ENCODE measurements around the gene TAS2R46.

Gene TAS2R46

DNA sequence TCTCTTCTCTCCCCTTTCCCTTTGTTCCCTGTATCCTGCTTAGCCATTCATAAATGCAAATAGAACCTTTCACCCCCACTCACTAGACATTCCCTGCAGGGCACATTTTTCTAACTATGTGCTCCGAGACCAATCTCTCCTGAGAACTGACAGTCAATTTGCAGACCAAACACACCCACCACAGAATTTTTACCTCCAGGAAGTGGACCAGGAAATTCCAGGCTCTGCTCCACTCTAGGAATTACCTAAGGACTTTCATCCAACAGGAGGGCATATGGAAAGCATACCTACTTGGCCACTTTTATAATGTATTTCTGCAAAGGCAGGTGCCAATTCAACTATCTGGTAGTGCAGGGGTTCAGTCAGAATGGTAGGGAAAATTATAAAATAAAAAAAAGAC, 8.9 kb upstream of the TAS2R46 start:
- no peak overlapping the region for H3K27ac ChIP-seq (ENCODE audit: low read depth, low read length, poor library complexity, severe bottlenecking)
- H3K4me2 ChIP-seq (ENCODE audit: low read length): no peak overlapping the region
- H3F3A ChIP-seq (ENCODE audit: insufficient read depth, low read length): no peaks in the 10 kb centered on the region
- no peaks in the 10 kb centered on the region for H3K9me3 ChIP-seq (ENCODE audit: low read length)
- H3K9ac ChIP-seq (ENCODE audit: low read length): no peak overlapping the region
- no peaks in the 10 kb centered on the region for H4K20me1 ChIP-seq (ENCODE audit: insufficient read depth, low read length)
- TF ChIP-seq EZH2 (IDR thresholded peaks at IDR 0.05; ENCODE audit: borderline replicate concordance, low read length): no peak
- TF ChIP-seq, protein P1, sequence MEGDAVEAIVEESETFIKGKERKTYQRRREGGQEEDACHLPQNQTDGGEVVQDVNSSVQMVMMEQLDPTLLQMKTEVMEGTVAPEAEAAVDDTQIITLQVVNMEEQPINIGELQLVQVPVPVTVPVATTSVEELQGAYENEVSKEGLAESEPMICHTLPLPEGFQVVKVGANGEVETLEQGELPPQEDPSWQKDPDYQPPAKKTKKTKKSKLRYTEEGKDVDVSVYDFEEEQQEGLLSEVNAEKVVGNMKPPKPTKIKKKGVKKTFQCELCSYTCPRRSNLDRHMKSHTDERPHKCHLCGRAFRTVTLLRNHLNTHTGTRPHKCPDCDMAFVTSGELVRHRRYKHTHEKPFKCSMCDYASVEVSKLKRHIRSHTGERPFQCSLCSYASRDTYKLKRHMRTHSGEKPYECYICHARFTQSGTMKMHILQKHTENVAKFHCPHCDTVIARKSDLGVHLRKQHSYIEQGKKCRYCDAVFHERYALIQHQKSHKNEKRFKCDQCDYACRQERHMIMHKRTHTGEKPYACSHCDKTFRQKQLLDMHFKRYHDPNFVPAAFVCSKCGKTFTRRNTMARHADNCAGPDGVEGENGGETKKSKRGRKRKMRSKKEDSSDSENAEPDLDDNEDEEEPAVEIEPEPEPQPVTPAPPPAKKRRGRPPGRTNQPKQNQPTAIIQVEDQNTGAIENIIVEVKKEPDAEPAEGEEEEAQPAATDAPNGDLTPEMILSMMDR (IDR thresholded peaks at IDR 0.05; ENCODE audit: low read length): no peak
- no peaks in the 10 kb centered on the region for H3K4me1 ChIP-seq (ENCODE audit: insufficient read depth, low read length, severe bottlenecking)
- no peaks in the 10 kb centered on the region for H3K27me3 ChIP-seq (ENCODE audit: insufficient read depth, low read length)
- H3K4me3 ChIP-seq (ENCODE audit: low read depth, low read length, poor library complexity, severe bottlenecking): no peak overlapping the region
- H2AFZ ChIP-seq (ENCODE audit: low read length): no peak overlapping the region
- H3K79me2 ChIP-seq (ENCODE audit: insufficient read depth, low read length): no peaks in the 10 kb centered on the region
- no peaks in the 10 kb centered on the region for H3K9me2 ChIP-seq (ENCODE audit: low read depth, low read length)
- H3K36me3 ChIP-seq (ENCODE audit: insufficient read depth, low read length): no peaks in the 10 kb centered on the region

DNA sequence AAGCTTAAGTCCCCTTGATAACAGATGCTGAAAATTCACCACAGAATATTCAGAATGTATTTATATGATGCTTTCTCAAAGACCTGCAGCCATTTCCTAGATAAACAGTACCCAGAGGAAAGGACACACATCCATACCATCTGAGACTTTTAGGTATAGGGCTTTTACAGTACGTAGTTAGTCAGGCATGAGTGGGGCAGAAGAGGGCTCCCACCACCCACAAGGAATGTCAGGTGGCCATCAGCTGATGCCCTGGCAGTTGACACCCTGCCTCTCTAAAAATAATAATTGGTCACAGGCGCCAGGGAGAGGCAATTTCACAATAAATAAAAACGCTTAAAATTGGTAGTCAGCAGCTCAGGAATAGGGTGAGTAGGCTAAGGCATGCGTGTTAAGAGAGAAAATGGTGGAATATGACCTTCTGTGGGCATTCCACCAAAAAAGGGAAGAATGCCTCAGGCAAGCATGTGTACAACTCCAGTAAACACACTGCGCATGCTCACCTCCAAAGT, 7.8 kb upstream of the TAS2R46 start:
- H4K20me1 ChIP-seq (ENCODE audit: insufficient read depth, low read length): no peaks in the 10 kb centered on the region
- H3K36me3 ChIP-seq (ENCODE audit: insufficient read depth, low read length): no peaks in the 10 kb centered on the region
- H3K9me2 ChIP-seq (ENCODE audit: low read depth, low read length): no peaks in the 10 kb centered on the region
- TF ChIP-seq, protein P1 (IDR thresholded peaks at IDR 0.05; ENCODE audit: low read length): no peak
- no peak for TF ChIP-seq EZH2 (IDR thresholded peaks at IDR 0.05; ENCODE audit: borderline replicate concordance, low read length)
- no peaks in the 10 kb centered on the region for H3K79me2 ChIP-seq (ENCODE audit: insufficient read depth, low read length)
- no peak overlapping the region for H2AFZ ChIP-seq (ENCODE audit: low read length)
- H3K4me3 ChIP-seq (ENCODE audit: low read depth, low read length, poor library complexity, severe bottlenecking): no peak overlapping the region
- no peaks in the 10 kb centered on the region for H3K4me1 ChIP-seq (ENCODE audit: insufficient read depth, low read length, severe bottlenecking)
- H3K27me3 ChIP-seq (ENCODE audit: insufficient read depth, low read length): no peaks in the 10 kb centered on the region
- H3K27ac ChIP-seq (ENCODE audit: low read depth, low read length, poor library complexity, severe bottlenecking): no peak overlapping the region
- no peaks in the 10 kb centered on the region for H3K9me3 ChIP-seq (ENCODE audit: low read length)
- no peak overlapping the region for H3K9ac ChIP-seq (ENCODE audit: low read length)
- no peaks in the 10 kb centered on the region for H3F3A ChIP-seq (ENCODE audit: insufficient read depth, low read length)
- H3K4me2 ChIP-seq (ENCODE audit: low read length): no peak overlapping the region

DNA sequence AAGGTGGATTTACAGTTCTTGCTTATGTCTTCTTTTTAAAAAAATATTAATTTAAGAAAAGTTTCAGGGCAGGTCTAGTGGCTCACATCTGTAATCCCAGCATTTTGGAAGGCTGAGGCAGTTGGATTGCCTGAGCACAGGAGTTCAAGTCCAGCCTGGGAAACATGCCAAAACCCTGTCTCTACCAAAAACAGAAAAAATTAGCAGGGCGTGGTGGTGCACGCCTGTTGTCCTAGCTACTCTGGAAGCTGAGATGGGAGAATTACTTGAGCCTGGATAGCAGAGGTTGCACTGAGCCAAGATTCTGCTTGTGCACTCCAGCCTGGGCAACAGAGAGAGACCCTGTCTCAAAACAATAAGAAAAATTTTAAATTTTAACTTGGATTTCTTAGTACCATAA, 5.4 kb upstream of the TAS2R46 start:
- no peaks in the 10 kb centered on the region for H3K27me3 ChIP-seq (ENCODE audit: insufficient read depth, low read length)
- H3K4me1 ChIP-seq (ENCODE audit: insufficient read depth, low read length, severe bottlenecking): no peaks in the 10 kb centered on the region
- no peaks in the 10 kb centered on the region for H3K36me3 ChIP-seq (ENCODE audit: insufficient read depth, low read length)

More for the DNA sequence above, 5.4 kb upstream of the TAS2R46 start:
- no peak overlapping the region for H3K4me3 ChIP-seq (ENCODE audit: low read depth, low read length, poor library complexity, severe bottlenecking)
- H3K9ac ChIP-seq (ENCODE audit: low read length): no peak overlapping the region
- H3K79me2 ChIP-seq (ENCODE audit: insufficient read depth, low read length): no peaks in the 10 kb centered on the region
- no peak overlapping the region for H2AFZ ChIP-seq (ENCODE audit: low read length)
- H3K9me2 ChIP-seq (ENCODE audit: low read depth, low read length): no peaks in the 10 kb centered on the region
- H3K9me3 ChIP-seq (ENCODE audit: low read length): no peaks in the 10 kb centered on the region
- H3F3A ChIP-seq (ENCODE audit: insufficient read depth, low read length): no peaks in the 10 kb centered on the region
- no peak overlapping the region for H3K4me2 ChIP-seq (ENCODE audit: low read length)
- TF ChIP-seq, protein P1 (IDR thresholded peaks at IDR 0.05; ENCODE audit: low read length): no peak
- no peaks in the 10 kb centered on the region for H4K20me1 ChIP-seq (ENCODE audit: insufficient read depth, low read length)
- H3K27ac ChIP-seq (ENCODE audit: low read depth, low read length, poor library complexity, severe bottlenecking): no peak overlapping the region
